Measurements from ENCODE around the gene STX4. TPM values are rescaled to one million over a fixed set of nuclear protein-coding genes. Genes with fewer than 3 reads are reported as not detected.

STX4 gene
- total and polyA plus RNA-seq, 4 donors = 11.4 to 22.1 (median 17.4) TPM

- Histone ChIP-seq H3K36me3 (ENCODE audit: control insufficient read depth in 4 of 4, insufficient read depth in 3 of 4, low read depth in 1 of 4, low read length in 3 of 4) (peaks cover 4 to 44% (median 18%) of the 10 kb centered on the region in 4 donors), H3K27ac (ENCODE audit: low read depth in 1 of 2, low read length in 2 of 2) (no peak overlapping the region), H3K27me3 (ENCODE audit: control insufficient read depth in 4 of 4, insufficient read depth in 4 of 4, low read length in 3 of 4) (no peaks in the 10 kb centered on the region), H3K4me3 (ENCODE audit: low read depth in 1 of 3, low read length in 3 of 3) (no peak overlapping the region), H3K9ac (ENCODE audit: low read depth in 1 of 2, low read length in 2 of 2) (no peak overlapping the region), H3K4me1 (ENCODE audit: control insufficient read depth in 4 of 4, insufficient read depth in 4 of 4, low read length in 3 of 4) (peaks cover 0 to 26% (median 19%) of the 10 kb centered on the region in 4 donors), H3K9me3 (ENCODE audit: control insufficient read depth in 4 of 4, low read length in 3 of 4) (no peaks in the 10 kb centered on the region)
- TF ChIP-seq NR2F2 (IDR thresholded peaks at IDR 0.05) = no peak
- no peak for TF ChIP-seq SP1 (IDR thresholded peaks at IDR 0.05)
- no peak for TF ChIP-seq ATF3 (IDR thresholded peaks at IDR 0.05)
- TF ChIP-seq FOXA2 (IDR thresholded peaks at IDR 0.05) = no peak
- no peak for TF ChIP-seq CTCF (IDR thresholded peaks at IDR 0.05; ENCODE audit: low read depth, low read length, missing input control)
- TF ChIP-seq TAF1 (conservative IDR thresholded peaks at IDR 0.05) = no peak
- no peak for TF ChIP-seq MAX (IDR thresholded peaks at IDR 0.05)
- TF ChIP-seq HNF4A (conservative IDR thresholded peaks at IDR 0.05) = no peak
- no peak for DNase-seq (ENCODE audit: low spot score)
- WGBS = 75% methylated on average over 16 of the region's 16 CpGs
Observed at GRCh38 chr16:31076319-31076718, 43.0 kb downstream of the STX4 start.

GRCh38 chr16:31077024-31077423 is 43.7 kb downstream of the STX4 start:
- no peaks in the 10 kb centered on the region for H3K9me3 ChIP-seq (ENCODE audit: control insufficient read depth in 4 of 4, low read length in 3 of 4)

More at GRCh38 chr16:31077024-31077423, 43.7 kb downstream of the STX4 start:
- H3K4me1 ChIP-seq (ENCODE audit: control insufficient read depth in 4 of 4, insufficient read depth in 4 of 4, low read length in 3 of 4) = peaks cover 0 to 23% (median 17%) of the 10 kb centered on the region in 4 donors
- no peaks in the 10 kb centered on the region for H3K27me3 ChIP-seq (ENCODE audit: control insufficient read depth in 4 of 4, insufficient read depth in 4 of 4, low read length in 3 of 4)
- DNase-seq (ENCODE audit: low spot score) = no peak
- H3K27ac ChIP-seq (ENCODE audit: low read depth in 1 of 2, low read length in 2 of 2) = no peak overlapping the region
- H3K9ac ChIP-seq (ENCODE audit: low read depth in 1 of 2, low read length in 2 of 2) = no peak overlapping the region
- TF ChIP-seq EGR1 (IDR thresholded peaks at IDR 0.05; ENCODE audit: low read depth in 2 of 2) (no peak), MAX (IDR thresholded peaks at IDR 0.05) (no peak), GABPA (IDR thresholded peaks at IDR 0.05 in 1 of 2, conservative IDR thresholded peaks at IDR 0.05 in 1 of 2) (no peak), CTCF (IDR thresholded peaks at IDR 0.05; ENCODE audit: low read depth, low read length, missing input control) (no peak), NR2F2 (IDR thresholded peaks at IDR 0.05) (no peak), ATF3 (IDR thresholded peaks at IDR 0.05) (no peak), FOXA2 (IDR thresholded peaks at IDR 0.05) (no peak), ZBTB33 (IDR thresholded peaks at IDR 0.05) (no peak), RAD21 (IDR thresholded peaks at IDR 0.05) (no peak), TAF1 (conservative IDR thresholded peaks at IDR 0.05) (no peak), FOXA1 (IDR thresholded peaks at IDR 0.05) (no peak), HNF4G (IDR thresholded peaks at IDR 0.05) (no peak), JUND (IDR thresholded peaks at IDR 0.05) (no peak), REST (IDR thresholded peaks at IDR 0.05) (no peak), SP1 (IDR thresholded peaks at IDR 0.05) (no peak)
- 97% methylated on average over 13 of the region's 13 CpGs for WGBS
- H3K36me3 ChIP-seq (ENCODE audit: control insufficient read depth in 4 of 4, insufficient read depth in 3 of 4, low read depth in 1 of 4, low read length in 3 of 4) = peaks cover 4 to 46% (median 18%) of the 10 kb centered on the region in 4 donors
- H3K4me3 ChIP-seq (ENCODE audit: low read depth in 1 of 3, low read length in 3 of 3) = no peak overlapping the region

Data from liver (tissue), 9 donors.